SK-N-SH (cell line): Measurements from ENCODE around the gene SCN3B. TPM values are rescaled to one million over a fixed set of nuclear protein-coding genes. Genes with fewer than 3 reads are reported as not detected.

Experiments
- CTCF ChIA-PET: fragments of 300-600, 350-600 bp; formaldehyde crosslinking; extraction: SDS; loops from one replicate; lab custom pipeline; 2021; lab: Yijun Ruan, JAX
- POLR2A ChIA-PET: fragments of 350-600 bp; sonication (Branson Sonifier 250); formaldehyde crosslinking; extraction: SDS; loops from one replicate; lab custom pipeline; 2020; ENCODE audit warnings: antibody characterized with exemption, inconsistent platforms; lab: Yijun Ruan, JAX
- DNase-seq: peaks from one replicate; pipeline ENCODE4 v3.0.0; 2012
- H2AFZ ChIP-seq: fragments of 200-600 bp; sonication (generic); 2 replicates; pipeline ENCODE4 v1.8.1; 2016; ENCODE audit warnings: antibody characterized with exemption, mild to moderate bottlenecking, low read depth
- H3F3A ChIP-seq: fragments of 200-600 bp; sonication (generic); replicated peaks from 2 replicates; pipeline ENCODE3; 2016; ENCODE audit warnings: antibody characterized with exemption, mild to moderate bottlenecking; ENCODE audit not compliant: insufficient read depth
- H3K27ac ChIP-seq, 2 experiments: fragments of 200-500 bp in 1 of 2; fragments of 200-600 bp in 1 of 2; sonication (Bioruptor generic) in 1 of 2; sonication (generic), shearing (Covaris generic) in 1 of 2; 2 replicates each; pipeline versions ENCODE4 v1.5.1 to v1.6.1; 2014 to 2016; ENCODE audit warnings: low read depth in 2 of 2, inconsistent platforms in 1 of 2, low read length in 1 of 2, mild to moderate bottlenecking in 1 of 2, mixed read lengths in 1 of 2
- H3K27me3 ChIP-seq: fragments of 200-600 bp; sonication (generic), shearing (Covaris generic); 2 replicates; pipeline ENCODE4 v1.6.1; 2016; ENCODE audit warnings: mixed run types; ENCODE audit not compliant: insufficient read depth
- H3K36me3 ChIP-seq, 2 experiments: fragments of 200-500 bp in 1 of 2; fragments of 200-600 bp in 1 of 2; sonication (Bioruptor generic) in 1 of 2; sonication (generic) in 1 of 2; replicated peaks in 1 of 2; 2 replicates each; pipeline versions ENCODE3 to v1.5.1; 2014 to 2016; ENCODE audit warnings: low read length in 1 of 2, mild to moderate bottlenecking in 1 of 2; ENCODE audit not compliant: insufficient read depth in 2 of 2, control insufficient read depth in 1 of 2
- H3K4me1 ChIP-seq, 2 experiments: fragments of 200-500 bp in 1 of 2; fragments of 200-600 bp in 1 of 2; sonication (Bioruptor generic) in 1 of 2; sonication (generic), shearing (Covaris generic) in 1 of 2; 2 replicates each; pipeline versions ENCODE4 v1.5.1 to v1.6.1; 2014 to 2016; ENCODE audit warnings: low read depth in 1 of 2, low read length in 1 of 2, mixed run types in 1 of 2; ENCODE audit not compliant: insufficient read depth in 2 of 2, control insufficient read depth in 1 of 2
- H3K4me2 ChIP-seq: fragments of 200-600 bp; sonication (generic), shearing (Covaris generic); 2 replicates; pipeline ENCODE4 v1.6.1; 2017; ENCODE audit warnings: mixed run types
- H3K4me3 ChIP-seq, 2 experiments: fragments of 200-500 bp in 1 of 2; fragments of 200-600 bp in 1 of 2; sonication (Bioruptor generic) in 1 of 2; sonication (generic), shearing (Covaris generic) in 1 of 2; 2 replicates each; pipeline versions ENCODE4 v1.5.1 to v1.8.1; 2014 to 2016; ENCODE audit warnings: low read depth in 2 of 2, inconsistent platforms in 1 of 2, low read length in 1 of 2, mild to moderate bottlenecking in 1 of 2, mixed read lengths in 1 of 2, moderate library complexity in 1 of 2
- H3K79me2 ChIP-seq: fragments of 200-600 bp; sonication (generic); 2 replicates; pipeline ENCODE4 v1.8.1; 2017; ENCODE audit warnings: mild to moderate bottlenecking; ENCODE audit not compliant: insufficient read depth
- H3K9ac ChIP-seq: fragments of 200-600 bp; sonication (generic); 2 replicates; pipeline ENCODE4 v1.6.1; 2017; ENCODE audit warnings: mixed run types
- H3K9me2 ChIP-seq: fragments of 200-600 bp; sonication (generic); 2 replicates; pipeline ENCODE4 v1.6.1; 2017; ENCODE audit warnings: mixed run types
- H3K9me3 ChIP-seq: fragments of 200-600 bp; sonication (generic); 2 replicates; pipeline ENCODE4 v1.6.1; 2017; ENCODE audit warnings: mixed run types, mild to moderate bottlenecking, moderate library complexity
- H4K20me1 ChIP-seq: fragments of 200-600 bp; sonication (generic); 2 replicates; pipeline ENCODE4 v1.6.1; 2017; ENCODE audit warnings: mild to moderate bottlenecking, mixed run types; ENCODE audit not compliant: insufficient read depth
- CHD2 ChIP-seq: fragments of 150-350 bp; IDR thresholded peaks from 2 replicates; pipeline ENCODE4 v1.6.1; 2018; ENCODE audit warnings: low read length; ENCODE audit not compliant: partially characterized antibody
- CTCF ChIP-seq: fragments of 200-600 bp; sonication (generic); IDR thresholded peaks from 2 replicates; pipeline ENCODE4 v1.6.1; 2017; ENCODE audit warnings: antibody characterized with exemption, mild to moderate bottlenecking, moderate library complexity
- ELF1 ChIP-seq: IDR thresholded peaks from 2 replicates; pipeline ENCODE4 v1.4.0; 2012
- EP300 ChIP-seq, 2 experiments: IDR thresholded peaks; 2 replicates each; pipeline versions ENCODE4 v1.4.0 to v1.6.1; 2012; ENCODE audit warnings: borderline replicate concordance in 1 of 2, low read depth in 1 of 2, low read length in 1 of 2
- EZH2phosphoT487 ChIP-seq: fragments of 200-600 bp; sonication (generic); IDR thresholded peaks from 2 replicates; pipeline ENCODE4 v1.6.1; 2017; ENCODE audit warnings: low read depth, mixed run types, mild to moderate bottlenecking, antibody characterized with exemption, moderate library complexity, borderline replicate concordance
- FOXM1 ChIP-seq: IDR thresholded peaks from 2 replicates; pipeline ENCODE4 v1.4.0; 2012; ENCODE audit warnings: low read depth, mild to moderate bottlenecking
- GABPA ChIP-seq: IDR thresholded peaks from 2 replicates; pipeline ENCODE4 v1.4.0; 2012; ENCODE audit warnings: low read depth, mild to moderate bottlenecking
- GATA2 ChIP-seq: sonication (generic); formaldehyde crosslinking; IDR thresholded peaks from 2 replicates; pipeline ENCODE4 v1.5.0; 2020; ENCODE audit warnings: mild to moderate bottlenecking, missing genetic modification reagents
- IRF3 ChIP-seq: fragments of 150-350 bp; IDR thresholded peaks from 2 replicates; pipeline ENCODE4 v1.6.1; 2016; ENCODE audit warnings: mild to moderate bottlenecking, low read depth, low read length
- JUND ChIP-seq: IDR thresholded peaks from 2 replicates; pipeline ENCODE4 v1.4.0; 2012
- MAX ChIP-seq: IDR thresholded peaks from 2 replicates; pipeline ENCODE4 v1.4.0; 2012; ENCODE audit warnings: low read depth
- MEF2A ChIP-seq: IDR thresholded peaks from 2 replicates; pipeline ENCODE4 v1.4.0; 2012; ENCODE audit warnings: low read depth, borderline replicate concordance
- MXI1 ChIP-seq: IDR thresholded peaks from 2 replicates; pipeline ENCODE4 v1.6.1; 2012; ENCODE audit warnings: mild to moderate bottlenecking, low read depth, low read length, improper control_type of control experiment
- NFIC ChIP-seq: IDR thresholded peaks from 2 replicates; pipeline ENCODE4 v1.4.0; 2012; ENCODE audit warnings: borderline replicate concordance
- NRF1 ChIP-seq: IDR thresholded peaks from 2 replicates; pipeline ENCODE4 v1.6.1; 2012; ENCODE audit warnings: low read depth, mild to moderate bottlenecking, low read length
- POLR2AphosphoS5 ChIP-seq: IDR thresholded peaks from 2 replicates; pipeline ENCODE4 v1.6.1; 2012; ENCODE audit warnings: low read depth, low read length
- RAD21 ChIP-seq: IDR thresholded peaks from 2 replicates; pipeline ENCODE4 v1.6.1; 2012; ENCODE audit warnings: mild to moderate bottlenecking, low read length
- RXRA ChIP-seq: IDR thresholded peaks from 2 replicates; pipeline ENCODE4 v1.4.0; 2012; ENCODE audit warnings: low read depth, mild to moderate bottlenecking, borderline replicate concordance
- TAF1 ChIP-seq: IDR thresholded peaks from 2 replicates; pipeline ENCODE4 v1.6.1; 2012; ENCODE audit warnings: low read depth, mild to moderate bottlenecking, low read length, moderate library complexity, borderline replicate concordance
- TCF12 ChIP-seq: IDR thresholded peaks from 2 replicates; pipeline ENCODE4 v1.4.0; 2012
- USF1 ChIP-seq: IDR thresholded peaks from 2 replicates; pipeline ENCODE4 v1.4.0; 2012; ENCODE audit warnings: low read depth, borderline replicate concordance
- USF2 ChIP-seq: fragments of 150-350 bp; IDR thresholded peaks from 2 replicates; pipeline ENCODE4 v1.6.1; 2017; ENCODE audit warnings: antibody characterized with exemption, low read length, low read depth, borderline replicate concordance
- YY1 ChIP-seq: IDR thresholded peaks from 2 replicates; pipeline ENCODE4 v1.4.0; 2012; ENCODE audit warnings: low read depth, mild to moderate bottlenecking
- WGBS: methylation state at CpG from one replicate; pipeline ENCODE4 v1.1.6; 2017; ENCODE audit warnings: low lambda C conversion rate; 5-methylcytosine and 5-hydroxymethylcytosine counted together
- polyA plus RNA-seq, 3 experiments: library from polyadenylated mRNA; depleted of rRNA; stranded (reverse); fragments of >200 nt; gene quantifications; 2 replicates each; pipeline ENCODE4 v1.2.3, GENCODE V29; 2012

The SCN3B gene
- polyA plus RNA-seq, 1 of the 3 experiments (the other 2 are of a cell fraction): 0.23 TPM

- ChIA-PET POLR2A (no interaction called here), CTCF (interaction anchor here (0.7 to 1.6 kb wide), 3 partner anchors 9 to 68 kb away, joined by 3 to 8 read pairs (median 4); no protein-coding TSS in a partner anchor)
- H3K4me2 ChIP-seq: no peak overlapping the region
- 92% methylated on average over 5 of the region's 5 CpGs for WGBS
- no peaks in the 10 kb centered on the region for H3K79me2 ChIP-seq
- no peak for DNase-seq
- no peaks in the 10 kb centered on the region for H3K36me3 ChIP-seq
- H3K9ac ChIP-seq: no peak overlapping the region
- H3K27me3 ChIP-seq: no peaks in the 10 kb centered on the region
- H4K20me1 ChIP-seq: peaks cover 5% of the 10 kb centered on the region; the same call in 1 of the 2 replicates
- no peak overlapping the region for H3K4me3 ChIP-seq
- H3K9me3 ChIP-seq: no peaks in the 10 kb centered on the region
- peaks cover 9% of the 10 kb centered on the region for H3F3A ChIP-seq
- H3K4me1 ChIP-seq: peaks cover 9 to 19% of the 10 kb centered on the region in 2 experiments; a peak in 3 of 4 replicates
- H3K9me2 ChIP-seq: no peaks in the 10 kb centered on the region
- no peak for TF ChIP-seq MAX
- no peak for TF ChIP-seq CHD2
- TF ChIP-seq USF1: no peak
- no peak for TF ChIP-seq EZH2phosphoT487
- no peak for TF ChIP-seq TCF12
- TF ChIP-seq USF2: no peak
- TF ChIP-seq FOXM1: no peak
- TF ChIP-seq IRF3: no peak
- no peak for TF ChIP-seq TAF1
- no peak for TF ChIP-seq MEF2A
- no peak for TF ChIP-seq RXRA
- no peak for TF ChIP-seq JUND
- TF ChIP-seq NFIC: no peak
- no peak for TF ChIP-seq ELF1
- H3K27ac ChIP-seq: no peak overlapping the region
- no peak overlapping the region for H2AFZ ChIP-seq
Observed at GRCh38 chr11:123585706-123586105, 68.7 kb downstream of the SCN3B start.

- no peak overlapping the region for H2AFZ ChIP-seq
- WGBS: 100% methylated on average over 3 of the region's 5 CpGs
- no peaks in the 10 kb centered on the region for H3K9me2 ChIP-seq
- H3K4me1 ChIP-seq: peaks cover 7 to 20% of the 10 kb centered on the region in 2 experiments; a peak in 3 of 4 replicates
- no peaks in the 10 kb centered on the region for H3K27me3 ChIP-seq
- TF ChIP-seq CTCF (no peak), RAD21 (no peak), EP300 (IDR thresholded peaks at IDR 0.05; ENCODE audit: borderline replicate concordance in 1 of 2, low read depth in 1 of 2, low read length in 1 of 2) (no peak), NRF1 (no peak), USF2 (no peak), POLR2AphosphoS5 (no peak), GATA2 (CRISPR knock-in tag) (no peak), USF1 (no peak), GABPA (no peak), MXI1 (no peak), YY1 (no peak)
- no peaks in the 10 kb centered on the region for H3K79me2 ChIP-seq
- no peak overlapping the region for H3K4me2 ChIP-seq
- POLR2A ChIA-PET: no interaction called here
- H3K9ac ChIP-seq: no peak overlapping the region
- H3F3A ChIP-seq: peaks cover 11% of the 10 kb centered on the region
- H3K9me3 ChIP-seq: no peaks in the 10 kb centered on the region
- no peak for DNase-seq
- peaks cover 9% of the 10 kb centered on the region; the same call in 1 of the 2 replicates for H4K20me1 ChIP-seq
- no peak overlapping the region for H3K27ac ChIP-seq
- CTCF ChIA-PET: interaction anchor here (0.7 to 2.1 kb wide), 4 partner anchors 9 to 126 kb away, joined by 4 to 12 read pairs (median 6); no protein-coding TSS in a partner anchor
- H3K4me3 ChIP-seq: no peak overlapping the region
- H3K36me3 ChIP-seq: no peaks in the 10 kb centered on the region
Observed at GRCh38 chr11:123585206-123585605, 69.2 kb downstream of the SCN3B start.
